ENCODE data around the gene PPP1R12B.
"Not testable (repeated sequence)": the region's sequence is repeated elsewhere in the genome, so short reads cannot be mapped to it uniquely, and the experiment has no call there.

Gene PPP1R12B

DNA sequence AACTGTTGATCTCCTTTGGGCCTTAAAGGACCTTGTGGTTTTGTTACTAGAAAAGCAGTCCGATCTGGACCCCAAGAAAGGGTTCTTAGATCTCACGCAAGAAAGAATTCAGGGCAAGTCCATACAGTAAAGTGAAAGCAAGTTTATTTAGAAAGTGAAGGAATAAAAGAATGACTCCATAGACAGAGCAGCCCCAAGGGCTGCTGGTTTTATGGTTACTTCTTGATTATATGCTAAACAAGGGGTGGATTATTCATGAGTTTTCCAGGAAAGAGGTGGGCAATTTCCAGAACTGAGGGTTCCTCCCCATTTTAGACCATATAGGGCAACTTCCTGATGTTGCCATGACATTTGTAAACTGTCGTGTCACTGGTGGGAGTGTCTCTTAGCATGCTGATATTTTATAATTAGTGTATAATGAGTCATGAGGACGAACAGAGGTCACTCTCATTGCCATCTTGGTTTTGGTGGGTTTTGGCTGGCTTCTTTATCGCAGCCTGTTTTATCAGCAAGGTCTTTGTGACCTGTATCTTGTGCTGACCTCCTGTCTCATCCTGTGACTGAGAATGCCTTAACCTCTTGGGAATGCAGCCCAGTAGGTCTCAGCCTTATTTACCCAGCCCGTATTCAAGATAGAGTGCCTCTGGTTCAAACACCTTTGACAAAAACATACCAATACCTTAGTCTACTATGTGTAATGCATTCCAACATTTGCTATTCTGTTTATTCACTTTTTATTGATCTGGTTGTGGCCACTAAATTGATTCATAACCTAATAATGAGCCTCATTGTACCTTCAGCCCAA is 183.5 kb downstream of the PPP1R12B start:
- not testable (repeated sequence) for DNase-seq (ENCODE audit: low read depth in 2 of 2)

DNA sequence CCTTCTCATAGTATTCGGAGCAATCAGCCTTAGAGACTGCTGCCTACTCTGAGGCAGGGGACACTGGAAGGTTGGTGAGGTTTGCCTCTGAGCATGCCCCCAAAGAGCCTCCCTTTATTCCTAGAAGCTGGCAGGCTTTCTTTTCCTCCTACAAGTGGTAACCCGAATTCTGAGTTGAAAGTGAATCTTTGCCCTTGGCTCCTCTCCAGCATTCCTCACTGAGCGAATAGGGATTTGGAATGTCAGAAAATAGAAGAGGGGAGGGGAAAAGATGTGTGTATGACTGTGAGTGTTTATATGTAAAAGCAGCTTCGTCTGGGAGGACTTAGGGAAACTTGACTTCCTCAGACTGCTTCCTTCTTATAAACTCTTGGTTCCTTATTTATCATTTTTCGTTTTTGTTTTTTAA is 190.7 kb downstream of the PPP1R12B start:
- DNase-seq (ENCODE audit: low read depth in 2 of 2), result peak; percentile 64 to 67

DNA sequence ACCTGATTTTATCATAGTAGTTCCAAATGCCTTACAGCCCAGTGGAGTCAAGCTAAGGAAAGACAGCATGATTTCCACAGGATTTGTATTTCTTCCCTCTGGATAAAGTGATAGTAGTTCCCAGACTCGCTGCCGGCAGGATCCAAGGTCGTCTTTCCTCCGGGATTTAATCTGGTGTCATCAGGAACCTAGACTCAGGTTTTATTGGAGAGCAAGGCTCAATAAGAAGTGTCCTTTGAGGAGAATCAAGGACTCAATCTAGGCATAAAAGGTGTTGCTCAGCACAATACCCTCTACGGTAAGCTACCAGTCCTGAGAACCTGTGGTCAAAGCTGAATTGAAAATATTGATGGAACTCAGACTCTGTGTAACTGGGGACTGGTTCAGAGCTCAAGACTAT is 191.1 kb downstream of the PPP1R12B start:
- DNase-seq (ENCODE audit: low read depth in 2 of 2), result not testable (repeated sequence)

DNA sequence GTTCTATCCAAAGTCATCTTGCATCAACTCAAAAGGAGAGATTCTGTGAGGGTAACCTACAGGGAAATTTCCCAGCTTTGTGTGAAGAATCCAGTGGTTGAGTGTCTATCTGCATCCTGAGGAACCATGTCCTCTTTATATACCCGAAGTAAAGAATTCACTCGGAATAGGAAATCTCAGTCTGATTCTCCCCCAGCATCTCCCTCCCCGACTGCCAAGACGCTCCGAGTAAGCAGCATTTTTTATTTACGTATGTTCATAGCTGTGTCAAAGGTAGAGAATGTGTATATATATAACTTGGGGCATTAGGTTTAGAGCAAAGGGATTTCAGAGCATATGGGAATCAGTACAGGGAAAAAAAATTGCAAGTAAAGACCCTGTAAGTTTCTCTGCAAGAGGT is 191.5 kb downstream of the PPP1R12B start:
- no peak for DNase-seq (ENCODE audit: low read depth in 2 of 2)

DNA sequence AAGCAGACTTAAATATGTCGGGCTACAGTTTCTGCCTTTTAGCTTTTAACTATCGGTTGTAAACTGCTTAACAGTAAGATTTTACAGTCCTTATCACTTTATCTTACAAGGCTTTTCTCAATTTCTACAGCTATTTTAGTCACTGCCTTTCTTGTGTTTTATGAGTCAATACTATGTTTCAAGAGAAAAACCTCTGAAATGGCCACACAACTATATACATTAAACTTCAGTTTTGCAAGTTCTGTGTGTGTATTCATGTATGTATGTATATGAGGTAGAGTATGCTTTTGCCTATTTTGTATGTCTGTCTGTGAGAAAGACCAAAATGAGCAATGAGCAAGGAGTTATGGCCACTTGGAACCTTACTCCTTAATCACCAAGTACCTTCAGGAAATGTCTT is 191.9 kb downstream of the PPP1R12B start:
- no peak for DNase-seq (ENCODE audit: low read depth in 2 of 2)

DNA sequence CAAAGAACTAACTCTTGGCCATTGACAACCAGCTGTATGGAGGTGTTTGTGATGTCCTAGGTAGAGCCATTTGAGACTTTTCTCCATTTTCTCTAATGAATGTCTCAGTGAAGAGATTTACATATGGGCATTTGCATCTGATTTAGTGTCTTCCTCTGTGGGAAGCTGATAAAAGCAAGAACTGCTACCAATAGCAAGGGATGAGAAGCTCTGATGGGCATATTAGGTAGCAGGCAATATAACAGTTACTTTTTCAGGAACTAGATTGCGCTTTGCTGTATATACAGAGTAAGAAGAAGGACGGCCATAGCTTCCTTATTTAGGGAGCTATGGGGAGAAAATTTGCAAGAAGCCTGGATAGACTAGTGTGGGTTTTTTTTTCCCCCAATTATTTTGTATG is 192.4 kb downstream of the PPP1R12B start:
- DNase-seq (ENCODE audit: low read depth in 2 of 2), result not testable (repeated sequence)

DNA sequence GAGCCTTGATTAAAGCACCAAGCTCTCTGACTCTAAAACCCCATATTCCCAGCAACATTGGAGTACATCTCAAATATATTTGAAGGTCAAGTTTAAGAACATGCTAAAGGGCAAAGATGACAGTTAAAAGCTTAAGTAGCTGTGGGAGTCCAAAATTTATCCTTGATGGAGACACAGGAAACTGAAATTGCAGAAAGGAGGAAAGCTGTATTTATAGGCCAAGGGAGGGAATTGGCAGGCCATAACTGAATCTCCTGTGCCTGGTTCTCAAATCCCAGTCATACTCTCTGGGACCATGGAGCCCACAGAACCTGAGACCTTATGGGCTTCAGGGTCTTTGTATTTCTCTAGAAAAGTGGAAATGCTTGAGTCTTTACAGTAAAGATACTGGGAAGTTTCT is 193.9 kb downstream of the PPP1R12B start:
- not testable (repeated sequence) for DNase-seq (ENCODE audit: low read depth in 2 of 2)

DNA sequence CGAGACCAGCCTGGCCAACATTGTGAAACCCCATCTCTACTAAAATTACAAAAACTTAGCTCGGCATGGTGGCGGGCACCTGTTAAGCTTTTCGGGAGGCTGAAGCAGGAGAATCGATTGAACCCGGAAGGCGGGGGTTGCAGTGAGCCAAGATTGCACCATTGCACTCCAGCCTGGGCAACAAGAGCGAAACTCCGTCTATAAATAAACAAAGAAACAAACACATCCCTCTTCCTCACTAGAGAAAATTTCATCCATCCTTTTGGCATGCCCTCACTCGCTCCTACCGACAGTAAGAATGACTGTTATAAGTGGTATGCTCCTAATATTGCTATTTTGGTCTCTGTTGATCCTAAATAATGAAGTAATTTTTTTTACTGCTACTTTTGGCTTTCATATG is 195.0 kb downstream of the PPP1R12B start:
- not testable (repeated sequence) for DNase-seq (ENCODE audit: low read depth in 2 of 2)

DNA sequence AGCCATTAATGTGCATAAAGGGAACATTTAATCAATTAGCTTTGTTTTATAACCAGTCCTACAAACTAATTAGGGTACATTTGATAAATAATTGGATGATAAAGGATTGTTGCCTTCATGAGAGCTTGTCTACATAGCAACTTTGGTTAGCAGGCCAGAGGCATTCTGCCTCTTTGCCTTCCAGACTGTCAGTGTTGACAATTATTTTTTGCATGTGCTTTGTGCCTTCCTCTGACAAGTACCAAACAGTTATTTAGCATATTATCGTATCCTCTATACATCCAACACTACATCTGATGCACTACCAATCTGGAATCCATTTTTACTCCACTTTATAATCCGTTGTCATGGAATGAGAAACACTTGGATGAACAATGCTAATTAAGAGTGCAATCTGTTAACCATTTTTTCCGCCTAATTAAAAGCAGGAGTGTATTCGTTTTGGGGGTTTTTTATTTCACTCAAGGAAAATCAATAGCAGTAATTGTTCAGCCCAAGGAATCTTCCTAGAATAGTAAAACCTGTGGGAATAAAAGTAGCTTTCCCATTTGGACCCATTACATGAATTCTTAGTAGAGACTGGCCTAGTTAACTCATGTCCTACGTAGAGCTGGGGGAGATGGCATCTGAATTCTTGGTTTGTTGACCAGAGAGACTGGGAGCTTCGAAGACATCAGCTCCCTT is 196.4 kb downstream of the PPP1R12B start:
- not testable (repeated sequence) for DNase-seq (ENCODE audit: low read depth in 2 of 2)

DNA sequence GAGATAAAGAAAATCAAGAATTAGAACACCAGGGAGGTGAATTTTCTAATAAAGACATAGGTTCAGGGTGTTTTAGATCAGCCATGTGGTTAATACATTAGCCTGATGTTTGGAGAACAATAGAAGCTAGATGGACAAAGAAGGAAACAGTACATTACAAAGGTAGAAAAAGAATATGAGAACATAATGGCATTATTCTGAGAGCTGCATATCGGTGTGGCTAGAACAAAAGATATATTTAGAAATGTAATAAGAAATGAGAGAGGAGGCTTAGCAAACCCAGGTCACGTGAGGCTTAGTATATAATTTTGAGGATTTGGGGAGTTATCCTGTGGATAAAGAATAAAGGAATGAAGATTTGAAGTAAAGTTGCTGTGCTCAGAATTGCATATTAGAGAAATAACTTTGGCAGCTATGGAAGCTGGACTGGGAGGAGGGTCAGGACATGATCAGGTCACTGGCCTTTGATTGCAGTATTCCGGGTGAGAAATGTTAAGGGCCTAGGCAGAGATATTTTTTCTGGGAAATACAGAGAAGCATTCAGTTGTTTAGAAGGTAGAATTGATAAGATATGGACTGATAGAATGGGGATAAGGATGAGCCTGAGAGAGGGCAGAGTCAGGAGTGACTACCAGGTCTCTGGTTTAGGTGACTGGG is 197.3 kb downstream of the PPP1R12B start:
- DNase-seq (ENCODE audit: low read depth in 2 of 2), result not testable (repeated sequence)

DNA sequence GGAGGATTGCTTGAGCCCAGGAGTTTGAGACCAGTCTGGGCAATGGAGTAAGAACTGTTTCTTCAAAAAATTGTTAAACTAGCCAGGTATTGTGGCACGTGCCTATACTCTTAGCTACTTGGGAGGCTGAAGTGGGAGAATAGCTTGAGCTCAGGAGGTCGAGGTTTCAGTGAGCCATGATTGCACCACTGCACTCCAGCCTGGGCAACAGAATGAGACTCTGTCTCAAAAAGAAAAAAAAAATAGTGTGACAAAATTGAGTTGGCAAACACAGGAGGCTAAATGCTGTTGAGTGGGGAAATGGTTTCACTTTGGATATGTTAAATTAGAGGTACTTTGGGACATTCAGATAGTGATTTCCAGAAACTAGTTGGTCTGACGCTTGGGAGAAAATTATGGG is 197.9 kb downstream of the PPP1R12B start:
- not testable (repeated sequence) for DNase-seq (ENCODE audit: low read depth in 2 of 2)

DNA sequence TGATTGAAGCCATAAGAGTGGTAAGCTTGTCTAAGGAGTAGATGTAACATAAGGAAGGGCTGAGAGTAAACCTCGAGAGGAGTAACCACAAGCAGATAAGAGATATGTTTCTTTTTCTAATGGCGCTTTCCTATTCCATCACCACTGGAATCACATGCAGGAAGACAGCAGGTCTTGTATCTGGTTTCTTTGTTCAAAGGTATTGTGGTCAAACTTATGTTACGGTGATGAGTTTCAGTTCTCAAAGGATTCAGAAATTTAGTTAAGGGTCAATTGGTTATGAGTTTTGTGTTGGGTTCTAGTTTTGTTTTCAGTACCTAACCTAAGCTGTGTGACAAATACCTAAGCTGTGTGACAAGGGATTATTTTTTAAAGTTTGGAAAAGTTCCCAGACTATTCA is 198.3 kb downstream of the PPP1R12B start:
- DNase-seq (ENCODE audit: low read depth in 2 of 2), result not testable (repeated sequence)

DNA sequence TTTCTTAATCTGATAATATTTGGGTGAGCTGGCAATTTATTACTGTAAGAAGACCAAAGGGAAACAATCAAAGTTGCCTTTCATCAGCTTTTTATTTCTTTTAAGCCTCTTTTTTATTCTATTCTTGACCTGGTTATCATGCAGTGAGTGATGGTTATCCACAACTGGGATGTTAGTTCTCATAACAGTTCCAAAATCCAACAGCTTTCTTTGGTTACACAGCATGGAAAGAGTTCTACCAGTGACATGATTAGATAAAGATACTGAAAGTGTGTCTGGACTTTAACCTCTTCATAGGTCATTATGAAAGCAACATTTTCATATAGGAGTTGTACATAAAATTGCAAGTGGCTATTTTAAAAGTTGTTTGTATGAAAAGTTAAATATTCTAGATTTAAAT is 198.7 kb downstream of the PPP1R12B start:
- no peak for DNase-seq (ENCODE audit: low read depth in 2 of 2)

DNA sequence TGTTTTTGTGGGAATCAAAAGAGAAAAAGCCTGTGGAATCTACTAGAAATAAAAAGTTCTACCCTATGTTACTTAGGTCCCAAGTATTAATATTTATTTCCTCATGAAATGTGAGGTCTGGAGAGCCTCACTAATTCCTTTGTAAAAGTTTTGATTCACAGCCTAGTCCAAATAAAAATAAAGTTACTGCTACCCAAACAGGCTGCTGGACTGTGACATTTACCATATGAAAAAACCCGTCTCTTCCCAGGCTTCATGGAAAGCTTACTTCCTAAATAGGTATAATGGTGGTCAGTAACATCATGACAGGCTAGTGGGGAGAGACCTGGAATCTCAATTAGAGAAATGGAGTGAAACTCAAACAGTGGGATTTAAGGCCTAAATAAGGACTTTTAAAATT is 201.6 kb downstream of the PPP1R12B start:
- not testable (repeated sequence) for DNase-seq (ENCODE audit: low read depth in 2 of 2)

DNA sequence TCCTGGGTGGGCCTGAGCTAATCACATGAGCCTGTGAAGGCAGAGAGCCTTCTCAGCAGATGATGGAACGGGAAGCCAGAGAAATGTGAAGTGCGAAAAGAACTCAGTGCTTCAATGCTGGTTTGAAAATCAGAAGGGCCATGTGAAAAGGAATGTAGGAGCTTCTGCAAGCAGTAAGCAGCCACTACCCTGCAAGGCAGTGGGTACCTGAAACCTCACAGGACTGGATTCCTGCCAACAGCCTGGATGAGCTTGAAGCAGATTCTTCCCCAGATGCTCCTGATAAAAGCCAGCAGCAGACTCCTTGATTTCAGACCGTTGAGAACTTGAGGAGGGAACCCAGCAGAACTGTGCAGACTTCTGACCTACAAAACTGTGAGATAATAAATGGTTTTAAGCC is 203.2 kb downstream of the PPP1R12B start:
- DNase-seq (ENCODE audit: low read depth in 2 of 2), result no peak

DNA sequence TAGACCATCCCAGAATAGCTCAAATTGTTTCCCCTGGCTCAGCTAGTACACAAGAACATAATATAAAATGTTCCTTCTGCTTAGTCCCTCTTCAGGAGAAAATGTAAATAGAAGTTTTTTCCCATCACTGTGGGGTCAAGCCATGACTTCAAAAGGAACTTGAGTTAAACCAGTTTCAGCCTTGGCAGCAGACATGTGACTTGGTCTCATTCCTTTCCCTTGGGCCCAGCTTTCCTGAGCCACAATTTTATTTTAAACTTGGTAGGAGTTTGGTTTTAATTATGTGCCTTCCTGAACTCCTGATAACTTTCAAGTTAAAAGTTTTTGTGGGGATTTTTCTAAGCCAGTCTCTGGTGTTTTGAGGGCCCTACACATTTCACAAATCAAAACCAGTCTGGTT is 204.1 kb downstream of the PPP1R12B start:
- DNase-seq (ENCODE audit: low read depth in 2 of 2), result not testable (repeated sequence)

DNA sequence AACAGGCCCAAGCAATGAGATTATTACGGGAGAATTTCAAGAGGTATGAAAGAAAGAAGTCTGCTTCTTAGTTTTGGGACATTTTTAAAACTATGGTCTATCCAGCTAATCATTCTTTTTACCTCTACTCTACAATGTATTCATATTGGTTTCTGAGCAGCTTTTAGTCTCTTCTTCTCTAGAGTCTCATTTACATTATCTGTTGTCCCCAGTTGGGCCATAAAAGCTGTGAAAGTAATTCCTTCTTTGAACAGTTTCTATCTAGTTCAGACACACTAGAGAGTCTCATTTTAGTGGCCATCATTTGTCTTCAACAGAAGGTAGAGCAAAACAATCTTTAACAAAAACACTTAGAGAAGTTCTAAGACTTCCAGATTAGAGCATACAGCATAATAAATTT is 204.6 kb downstream of the PPP1R12B start:
- DNase-seq (ENCODE audit: low read depth in 2 of 2), result not testable (repeated sequence)

DNA sequence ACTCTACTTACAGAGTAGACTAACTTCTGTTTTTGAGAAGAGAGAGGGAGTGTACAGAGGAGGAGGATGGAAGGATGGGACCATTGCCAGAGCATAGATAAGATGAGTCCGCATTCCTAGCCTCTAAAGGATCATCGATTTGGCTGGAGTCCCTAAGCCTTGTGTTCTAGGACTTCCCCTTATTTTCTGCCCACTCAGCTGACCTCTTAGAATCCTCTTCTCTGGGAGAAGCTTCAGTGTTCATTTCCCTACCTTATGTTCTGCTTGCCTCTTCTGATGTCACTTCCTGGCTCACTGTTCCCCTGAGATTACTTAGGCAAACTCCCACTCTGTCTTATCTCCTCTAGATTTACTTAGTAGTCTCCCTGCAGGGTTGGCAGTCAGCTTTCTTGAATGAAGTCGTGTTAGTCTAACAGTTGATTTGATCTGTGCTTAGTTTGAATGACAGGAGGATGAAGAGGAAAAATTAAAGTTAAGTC is 205.1 kb downstream of the PPP1R12B start:
- DNase-seq (ENCODE audit: low read depth in 2 of 2), result no peak

DNA sequence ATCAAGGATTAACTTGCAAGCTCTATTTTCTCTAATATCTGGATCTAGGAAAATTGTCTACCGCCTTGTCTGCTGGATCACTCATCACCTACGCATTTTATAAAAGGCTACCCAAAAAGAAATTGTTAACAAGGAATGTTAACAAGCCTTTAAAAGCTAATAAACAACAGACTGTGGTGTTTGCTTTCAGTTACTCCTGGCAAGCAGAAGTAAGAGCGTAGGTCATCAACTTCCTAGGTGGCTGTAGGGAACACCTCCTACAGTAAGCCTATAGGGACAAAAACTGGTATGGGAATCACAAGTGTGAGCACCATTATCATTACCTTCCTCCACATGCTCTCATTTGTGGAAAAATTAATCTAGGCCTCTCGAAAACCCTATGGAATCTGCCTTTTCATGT is 206.1 kb downstream of the PPP1R12B start:
- not testable (repeated sequence) for DNase-seq (ENCODE audit: low read depth in 2 of 2)

DNA sequence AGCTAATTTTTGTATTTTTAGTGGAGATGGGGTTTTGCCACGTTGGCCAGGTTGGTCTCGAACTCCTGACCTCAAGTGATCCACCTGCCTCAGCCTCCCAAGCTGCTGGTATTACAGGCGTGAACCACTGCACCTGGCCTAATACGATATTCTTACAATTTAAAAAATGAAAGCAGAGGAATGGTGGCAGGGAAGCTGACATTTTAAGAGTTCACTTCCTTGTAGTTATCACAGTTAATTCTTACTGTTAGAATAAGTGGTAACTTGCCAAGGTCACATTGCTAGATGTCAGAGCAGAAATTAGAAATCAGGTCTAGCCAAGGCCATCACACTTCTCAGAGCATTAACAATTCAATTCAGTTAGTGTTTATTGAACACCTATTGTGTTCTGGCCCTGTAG is 207.5 kb downstream of the PPP1R12B start:
- not testable (repeated sequence) for DNase-seq (ENCODE audit: low read depth in 2 of 2)

DNA sequence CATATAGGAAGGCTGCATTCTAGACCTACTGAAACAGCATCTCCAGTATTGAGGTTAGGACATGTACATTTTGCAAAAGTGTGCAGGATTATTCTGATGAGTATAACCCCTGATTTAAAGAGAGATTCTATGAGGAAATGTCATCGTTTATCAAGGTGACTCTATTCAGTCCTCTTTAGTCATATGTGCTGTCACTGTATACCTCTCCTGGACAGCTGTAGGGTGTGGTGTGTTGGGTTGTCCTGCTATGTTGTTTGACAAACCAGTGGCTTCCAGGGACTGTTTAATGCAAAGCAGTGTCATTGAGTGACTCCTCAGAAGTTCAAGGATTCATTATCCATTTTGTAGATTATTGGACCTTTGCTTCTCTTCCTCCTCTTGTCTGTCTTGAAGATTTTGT is 209.2 kb downstream of the PPP1R12B start:
- not testable (repeated sequence) for DNase-seq (ENCODE audit: low read depth in 2 of 2)

DNA sequence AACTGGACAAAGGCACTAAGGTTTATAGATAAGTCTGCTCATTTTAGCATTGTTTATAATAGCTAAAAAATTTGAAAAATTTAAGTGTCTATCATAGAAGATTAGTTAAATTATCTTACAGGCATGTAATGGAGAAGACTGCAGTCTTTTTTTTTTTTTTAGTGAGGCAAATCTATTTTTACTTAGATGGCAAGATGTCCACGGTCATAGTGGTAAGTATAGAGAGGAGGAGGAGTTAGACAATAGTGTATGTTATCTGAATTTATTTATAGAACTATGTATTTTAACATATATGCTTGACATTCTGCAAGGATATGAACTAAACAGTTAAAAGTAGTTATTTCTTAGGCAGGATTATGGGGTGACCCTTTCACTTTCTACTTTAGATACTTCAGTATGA is 212.7 kb downstream of the PPP1R12B start:
- no peak for DNase-seq (ENCODE audit: low read depth in 2 of 2)
